Measurements from ENCODE around the gene DUSP1. TPM values are rescaled to one million over a fixed set of nuclear protein-coding genes. Genes with fewer than 3 reads are reported as not detected.
A peak's percentile ranks its signal among the peaks of the same experiment; 100 is the strongest.

The DUSP1 gene
- total and polyA plus RNA-seq, 2 of the 13 experiments (the other 11 are each of a cell fraction or from before 2014, with no cell fraction given), result 27.1 to 55.5 TPM

- TF ChIP-seq ZNF672 (CRISPR knock-in tag; IDR thresholded peaks at IDR 0.05) (no peak), RAD51 (IDR thresholded peaks at IDR 0.05; ENCODE audit: borderline replicate concordance) (no peak), POLR2AphosphoS5 (IDR thresholded peaks at IDR 0.05; ENCODE audit: low read depth, low read length) (no peak), MEIS1 (CRISPR knock-in tag; IDR thresholded peaks at IDR 0.05; ENCODE audit: borderline replicate concordance) (no peak), IRF9 (CRISPR knock-in tag; IDR thresholded peaks at IDR 0.05; ENCODE audit: borderline replicate concordance) (no peak), ZNF703 (CRISPR knock-in tag; IDR thresholded peaks at IDR 0.05; ENCODE audit: borderline replicate concordance) (no peak), FOSL2 (CRISPR knock-in tag; IDR thresholded peaks at IDR 0.05) (peak; percentile 31), HHEX (CRISPR knock-in tag; IDR thresholded peaks at IDR 0.05) (no peak), ZNF549 (CRISPR knock-in tag; IDR thresholded peaks at IDR 0.05) (no peak), HNRNPK (IDR thresholded peaks at IDR 0.05; ENCODE audit: low read depth, low read length, poor library complexity, severe bottlenecking) (no peak), ZGPAT (CRISPR knock-in tag; IDR thresholded peaks at IDR 0.05) (0 out of 2 replicates have a peak, but pooled peaks have one; percentile 41), KLF16 (CRISPR knock-in tag; IDR thresholded peaks at IDR 0.05) (0 out of 4 replicates have a peak, but pooled peaks of 1 of the 2 experiments have one; percentile 49), ZNF574 (CRISPR knock-in tag; IDR thresholded peaks at IDR 0.05) (no peak), HDAC6 (IDR thresholded peaks at IDR 0.05; ENCODE audit: low read depth, low read length) (no peak), MXI1 (IDR thresholded peaks at IDR 0.05; ENCODE audit: borderline replicate concordance, low read depth, low read length) (no peak), ZNF121 (CRISPR knock-in tag; IDR thresholded peaks at IDR 0.05) (no peak), PHF8 (CRISPR knock-in tag; IDR thresholded peaks at IDR 0.05) (no peak)
- TF ChIP-seq, protein P1, sequence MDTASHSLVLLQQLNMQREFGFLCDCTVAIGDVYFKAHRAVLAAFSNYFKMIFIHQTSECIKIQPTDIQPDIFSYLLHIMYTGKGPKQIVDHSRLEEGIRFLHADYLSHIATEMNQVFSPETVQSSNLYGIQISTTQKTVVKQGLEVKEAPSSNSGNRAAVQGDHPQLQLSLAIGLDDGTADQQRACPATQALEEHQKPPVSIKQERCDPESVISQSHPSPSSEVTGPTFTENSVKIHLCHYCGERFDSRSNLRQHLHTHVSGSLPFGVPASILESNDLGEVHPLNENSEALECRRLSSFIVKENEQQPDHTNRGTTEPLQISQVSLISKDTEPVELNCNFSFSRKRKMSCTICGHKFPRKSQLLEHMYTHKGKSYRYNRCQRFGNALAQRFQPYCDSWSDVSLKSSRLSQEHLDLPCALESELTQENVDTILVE (CRISPR knock-in tag; IDR thresholded peaks at IDR 0.05), result no peak
- TF ChIP-seq, protein P2, sequence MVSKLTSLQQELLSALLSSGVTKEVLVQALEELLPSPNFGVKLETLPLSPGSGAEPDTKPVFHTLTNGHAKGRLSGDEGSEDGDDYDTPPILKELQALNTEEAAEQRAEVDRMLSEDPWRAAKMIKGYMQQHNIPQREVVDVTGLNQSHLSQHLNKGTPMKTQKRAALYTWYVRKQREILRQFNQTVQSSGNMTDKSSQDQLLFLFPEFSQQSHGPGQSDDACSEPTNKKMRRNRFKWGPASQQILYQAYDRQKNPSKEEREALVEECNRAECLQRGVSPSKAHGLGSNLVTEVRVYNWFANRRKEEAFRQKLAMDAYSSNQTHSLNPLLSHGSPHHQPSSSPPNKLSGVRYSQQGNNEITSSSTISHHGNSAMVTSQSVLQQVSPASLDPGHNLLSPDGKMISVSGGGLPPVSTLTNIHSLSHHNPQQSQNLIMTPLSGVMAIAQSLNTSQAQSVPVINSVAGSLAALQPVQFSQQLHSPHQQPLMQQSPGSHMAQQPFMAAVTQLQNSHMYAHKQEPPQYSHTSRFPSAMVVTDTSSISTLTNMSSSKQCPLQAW (CRISPR knock-in tag; IDR thresholded peaks at IDR 0.05), result no peak
- TF ChIP-seq, protein P3, sequence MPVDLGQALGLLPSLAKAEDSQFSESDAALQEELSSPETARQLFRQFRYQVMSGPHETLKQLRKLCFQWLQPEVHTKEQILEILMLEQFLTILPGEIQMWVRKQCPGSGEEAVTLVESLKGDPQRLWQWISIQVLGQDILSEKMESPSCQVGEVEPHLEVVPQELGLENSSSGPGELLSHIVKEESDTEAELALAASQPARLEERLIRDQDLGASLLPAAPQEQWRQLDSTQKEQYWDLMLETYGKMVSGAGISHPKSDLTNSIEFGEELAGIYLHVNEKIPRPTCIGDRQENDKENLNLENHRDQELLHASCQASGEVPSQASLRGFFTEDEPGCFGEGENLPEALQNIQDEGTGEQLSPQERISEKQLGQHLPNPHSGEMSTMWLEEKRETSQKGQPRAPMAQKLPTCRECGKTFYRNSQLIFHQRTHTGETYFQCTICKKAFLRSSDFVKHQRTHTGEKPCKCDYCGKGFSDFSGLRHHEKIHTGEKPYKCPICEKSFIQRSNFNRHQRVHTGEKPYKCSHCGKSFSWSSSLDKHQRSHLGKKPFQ (CRISPR knock-in tag; IDR thresholded peaks at IDR 0.05; ENCODE audit: insufficient replicate concordance), result peak; percentile 39
Measured at GRCh38 chr5:172779691-172780341, 8.8 kb upstream of the DUSP1 start (continued).
